Neural progenitor cell (in vitro differentiated cells): ENCODE results near the gene CHRNG. TPM values are rescaled to one million over a fixed set of nuclear protein-coding genes. Genes with fewer than 3 reads are reported as not detected.

Experiments
- DNase-seq: peaks from one replicate; pipeline ENCODE4 v3.0.0-alpha.2; 2016; ENCODE audit warnings: low spot score
- H2AFZ ChIP-seq: fragments of 200-600 bp; sonication (generic); replicated peaks from 2 replicates; pipeline ENCODE4 v1.6.1; 2016; ENCODE audit warnings: antibody characterized with exemption
- H3F3A ChIP-seq: fragments of 200-600 bp; sonication (generic); 2 replicates; pipeline ENCODE4 v1.6.1; 2016; ENCODE audit warnings: antibody characterized with exemption, low read depth
- H3K27ac ChIP-seq: fragments of 200-600 bp; sonication (generic); 2 replicates; pipeline ENCODE4 v1.5.1; 2016; ENCODE audit warnings: mild to moderate bottlenecking
- H3K27me3 ChIP-seq: fragments of 200-600 bp; sonication (generic); 2 replicates; pipeline ENCODE4 v1.6.1; 2016; ENCODE audit warnings: mild to moderate bottlenecking, moderate library complexity
- H3K36me3 ChIP-seq: fragments of 200-600 bp; sonication (generic); 2 replicates; pipeline ENCODE4 v1.5.1; 2016
- H3K4me1 ChIP-seq: fragments of 200-600 bp; sonication (generic); 2 replicates; pipeline ENCODE4 v1.6.1; 2016; ENCODE audit warnings: mixed run types
- H3K4me2 ChIP-seq: fragments of 200-600 bp; sonication (generic); 2 replicates; pipeline ENCODE4 v1.6.1; 2016
- H3K4me3 ChIP-seq: fragments of 200-600 bp; sonication (generic); 2 replicates; pipeline ENCODE4 v1.5.1; 2016
- H3K79me2 ChIP-seq: fragments of 200-600 bp; sonication (generic); 2 replicates; pipeline ENCODE4 v1.6.1; 2016; ENCODE audit warnings: low read depth
- H3K9ac ChIP-seq: fragments of 200-600 bp; sonication (generic); 2 replicates; pipeline ENCODE4 v1.6.1; 2016
- H3K9me3 ChIP-seq: fragments of 200-600 bp; sonication (generic); 2 replicates; pipeline ENCODE4 v1.5.1; 2016; ENCODE audit warnings: low read depth
- H4K20me1 ChIP-seq: fragments of 200-600 bp; sonication (generic); 2 replicates; pipeline ENCODE4 v1.6.1; 2016; ENCODE audit warnings: low read depth
- H3K27ac Mint-ChIP-seq: 3 replicates; pipeline ENCODE4 v1.8.0; 2021; ENCODE audit warnings: mixed read lengths
- H3K27me3 Mint-ChIP-seq: 2 replicates; pipeline ENCODE4 v1.8.0; 2022; ENCODE audit warnings: low read depth, mild to moderate bottlenecking, inconsistent platforms, moderate library complexity, mixed read lengths; ENCODE audit not compliant: insufficient read depth
- H3K36me3 Mint-ChIP-seq: 3 replicates; pipeline ENCODE4 v1.8.0; 2021; ENCODE audit warnings: mixed read lengths
- H3K4me1 Mint-ChIP-seq: 3 replicates; pipeline ENCODE4 v1.8.0; 2021; ENCODE audit warnings: mixed read lengths
- H3K4me3 Mint-ChIP-seq: 3 replicates; pipeline ENCODE4 v1.8.0; 2021; ENCODE audit warnings: mild to moderate bottlenecking, moderate library complexity, mixed read lengths
- H3K9me3 Mint-ChIP-seq: 3 replicates; pipeline ENCODE4 v1.8.0; 2020; ENCODE audit warnings: mixed read lengths
- EZH2 ChIP-seq: fragments of 200-600 bp; sonication (generic); IDR thresholded peaks from 2 replicates; pipeline ENCODE4 v1.6.1; 2017; ENCODE audit warnings: antibody characterized with exemption, mild to moderate bottlenecking, moderate library complexity
- EZH2phosphoT487 ChIP-seq: fragments of 200-600 bp; sonication (generic); IDR thresholded peaks from 2 replicates; pipeline ENCODE4 v1.6.1; 2017; ENCODE audit warnings: antibody characterized with exemption
- total RNA-seq: library from RNA; depleted of rRNA; stranded (reverse); fragments of >200 nt; gene quantifications from 2 replicates; pipeline ENCODE4 v1.2.3, GENCODE V29; 2015; ENCODE audit warnings: low replicate concordance
- TF ChIP-seq, protein P1 (sequence below): fragments of 200-600 bp; sonication (generic); IDR thresholded peaks from 2 replicates; pipeline ENCODE4 v1.5.1; 2017; ENCODE audit warnings: antibody characterized with exemption, mild to moderate bottlenecking

The CHRNG gene
- total RNA-seq, 1 donor from 2014 or later, result not detected

DNA sequence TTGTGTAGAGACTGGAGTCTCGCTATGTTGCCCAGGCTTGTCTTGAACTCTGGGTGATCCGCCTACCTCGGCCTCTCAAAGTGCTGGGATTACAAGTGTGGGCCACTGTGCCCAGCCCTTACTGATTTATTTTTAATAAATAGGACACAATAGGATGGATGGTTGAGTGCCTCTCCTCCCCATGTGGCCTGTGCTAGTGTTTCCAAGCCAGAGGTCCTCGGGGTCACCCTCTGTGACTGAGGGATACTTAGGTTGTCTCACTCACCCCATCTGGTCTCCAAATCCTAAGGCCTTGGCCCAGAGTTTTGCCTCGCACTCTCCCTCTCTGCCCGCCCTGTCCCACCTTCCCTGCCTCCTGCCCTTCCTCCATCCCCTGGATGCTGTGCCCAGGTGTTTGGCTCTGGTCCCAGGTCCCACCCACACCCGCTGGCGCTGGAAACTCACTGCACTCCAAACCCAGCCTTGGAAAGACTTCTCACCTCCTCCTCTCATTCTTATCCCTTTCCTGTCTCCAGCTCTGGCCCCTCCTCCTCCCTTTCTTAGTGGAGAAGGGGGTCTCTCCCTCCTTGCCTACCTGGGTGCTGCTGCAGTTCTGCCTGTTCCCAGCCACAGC lies 47.1 kb upstream of the CHRNG start:
- H3K9ac ChIP-seq, result no peak overlapping the region
- H3K4me3 ChIP-seq, result no peak overlapping the region
- no peak for DNase-seq
- Mint-ChIP-seq H3K4me3 (no peak overlapping the region), H3K36me3 (no peaks in the 10 kb centered on the region), H3K27ac (no peak overlapping the region), H3K4me1 (peaks cover 15% of the 10 kb centered on the region), H3K9me3 (no peaks in the 10 kb centered on the region), H3K27me3 (peaks cover 33% of the 10 kb centered on the region)
- no peaks in the 10 kb centered on the region for H3K9me3 ChIP-seq
- no peaks in the 10 kb centered on the region for H3K79me2 ChIP-seq
- no peak overlapping the region for H2AFZ ChIP-seq
- H3K4me2 ChIP-seq, result no peak overlapping the region
- peaks cover 35% of the 10 kb centered on the region for H3K4me1 ChIP-seq
- peaks cover 20% of the 10 kb centered on the region for H4K20me1 ChIP-seq
- no peak overlapping the region for H3K27ac ChIP-seq
- TF ChIP-seq, protein P1, sequence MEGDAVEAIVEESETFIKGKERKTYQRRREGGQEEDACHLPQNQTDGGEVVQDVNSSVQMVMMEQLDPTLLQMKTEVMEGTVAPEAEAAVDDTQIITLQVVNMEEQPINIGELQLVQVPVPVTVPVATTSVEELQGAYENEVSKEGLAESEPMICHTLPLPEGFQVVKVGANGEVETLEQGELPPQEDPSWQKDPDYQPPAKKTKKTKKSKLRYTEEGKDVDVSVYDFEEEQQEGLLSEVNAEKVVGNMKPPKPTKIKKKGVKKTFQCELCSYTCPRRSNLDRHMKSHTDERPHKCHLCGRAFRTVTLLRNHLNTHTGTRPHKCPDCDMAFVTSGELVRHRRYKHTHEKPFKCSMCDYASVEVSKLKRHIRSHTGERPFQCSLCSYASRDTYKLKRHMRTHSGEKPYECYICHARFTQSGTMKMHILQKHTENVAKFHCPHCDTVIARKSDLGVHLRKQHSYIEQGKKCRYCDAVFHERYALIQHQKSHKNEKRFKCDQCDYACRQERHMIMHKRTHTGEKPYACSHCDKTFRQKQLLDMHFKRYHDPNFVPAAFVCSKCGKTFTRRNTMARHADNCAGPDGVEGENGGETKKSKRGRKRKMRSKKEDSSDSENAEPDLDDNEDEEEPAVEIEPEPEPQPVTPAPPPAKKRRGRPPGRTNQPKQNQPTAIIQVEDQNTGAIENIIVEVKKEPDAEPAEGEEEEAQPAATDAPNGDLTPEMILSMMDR, result no peak
- TF ChIP-seq EZH2 (no peak), EZH2phosphoT487 (no peak)
- peaks cover 32% of the 10 kb centered on the region for H3K27me3 ChIP-seq
- peaks cover 15% of the 10 kb centered on the region for H3F3A ChIP-seq
- no peaks in the 10 kb centered on the region for H3K36me3 ChIP-seq

DNA sequence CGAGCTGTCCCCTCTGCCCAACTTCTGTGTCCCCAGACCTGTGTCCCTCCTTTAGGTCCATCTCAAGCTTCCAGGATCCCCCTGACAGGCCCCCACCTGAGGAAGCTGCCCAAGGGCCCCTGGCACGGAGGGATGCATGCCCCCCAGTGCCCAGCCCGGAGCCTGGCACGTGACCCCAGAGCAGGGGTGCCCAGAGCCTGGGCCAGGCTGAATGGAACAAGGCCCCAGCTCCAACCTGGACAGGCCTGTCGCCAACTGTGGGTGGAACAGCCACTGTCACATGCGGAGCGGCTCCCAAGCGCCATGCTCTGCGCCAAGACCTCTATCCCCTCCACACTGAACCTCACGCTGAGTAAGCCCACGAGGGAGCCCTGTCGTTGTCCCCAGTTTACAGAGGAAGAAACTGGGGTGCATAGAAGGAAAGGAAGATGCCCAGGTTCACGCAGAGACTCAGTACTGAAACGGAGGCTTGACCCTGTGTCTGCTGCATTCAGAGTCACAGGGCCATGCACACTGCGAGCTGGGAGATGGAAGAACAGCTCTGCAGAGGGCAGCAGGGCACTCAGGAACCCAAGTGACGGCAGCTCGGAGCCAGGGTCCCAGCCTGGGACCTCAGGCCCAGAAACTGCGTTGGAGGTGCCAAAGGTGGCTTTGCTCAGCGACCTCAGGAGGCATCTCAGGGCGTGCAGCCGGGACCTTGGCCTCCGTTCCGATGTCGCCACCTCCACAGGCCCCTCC lies 46.4 kb upstream of the CHRNG start:
- no peak for TF ChIP-seq EZH2phosphoT487
- no peak for TF ChIP-seq EZH2
- TF ChIP-seq, protein P1, result no peak
- no peak overlapping the region for H3K4me2 ChIP-seq
- Mint-ChIP-seq H3K27me3 (peaks cover 35% of the 10 kb centered on the region), H3K4me1 (peaks cover 16% of the 10 kb centered on the region), H3K9me3 (no peaks in the 10 kb centered on the region), H3K36me3 (no peaks in the 10 kb centered on the region), H3K4me3 (no peak overlapping the region), H3K27ac (no peak overlapping the region)
- H3K36me3 ChIP-seq, result no peaks in the 10 kb centered on the region
- H3K27ac ChIP-seq, result no peak overlapping the region
- no peaks in the 10 kb centered on the region for H3K9me3 ChIP-seq
- peaks cover 10% of the 10 kb centered on the region for H3F3A ChIP-seq
- DNase-seq, result no peak
- H3K9ac ChIP-seq, result no peak overlapping the region
- no peak overlapping the region for H2AFZ ChIP-seq
- H3K4me1 ChIP-seq, result peaks cover 36% of the 10 kb centered on the region
- H4K20me1 ChIP-seq, result peaks cover 17% of the 10 kb centered on the region
- H3K79me2 ChIP-seq, result no peaks in the 10 kb centered on the region
- H3K4me3 ChIP-seq, result no peak overlapping the region
- peaks cover 24% of the 10 kb centered on the region for H3K27me3 ChIP-seq

DNA sequence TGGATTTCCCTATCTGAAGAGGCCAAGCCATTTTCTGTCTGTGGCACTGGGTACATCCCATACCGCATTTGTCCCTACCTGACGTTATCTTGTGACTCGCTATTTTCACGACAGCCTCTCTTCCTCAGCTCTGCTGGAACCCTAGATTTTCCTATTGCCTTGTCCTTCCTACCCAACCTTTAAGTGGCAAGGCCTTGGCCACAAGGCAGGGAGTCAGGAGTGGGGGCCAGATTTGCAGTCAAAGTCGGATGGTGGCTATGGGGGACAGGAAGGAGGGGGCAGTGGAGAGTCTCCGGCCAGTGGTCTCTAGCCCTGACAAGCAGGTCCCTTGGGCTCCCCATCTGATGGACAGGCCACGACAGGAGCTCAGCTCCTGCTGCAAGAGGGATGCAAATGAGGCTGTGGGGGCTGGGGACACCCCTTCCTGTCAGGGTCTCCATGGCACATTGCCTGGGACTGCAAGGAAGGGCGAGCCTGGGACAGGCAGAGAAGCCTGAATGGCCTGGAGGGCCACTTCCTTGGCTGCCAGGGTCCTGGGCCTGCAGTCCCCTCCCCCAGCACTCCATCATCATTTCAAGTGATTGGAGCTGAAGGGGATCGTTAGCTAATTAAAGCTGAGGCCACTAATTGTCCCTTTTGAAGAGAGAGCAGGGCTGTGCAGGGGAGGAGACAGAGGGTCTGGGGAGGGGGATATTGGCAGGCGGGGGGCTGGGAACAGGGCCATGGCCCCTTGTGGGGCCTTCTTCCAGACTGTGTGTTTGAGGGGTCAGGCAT lies 45.6 kb upstream of the CHRNG start:
- no peak overlapping the region for H3K27ac Mint-ChIP-seq
- H3F3A ChIP-seq, result peaks cover 3% of the 10 kb centered on the region
- no peak overlapping the region for H3K4me3 Mint-ChIP-seq
- peaks cover 16% of the 10 kb centered on the region for H3K27me3 ChIP-seq
- no peak overlapping the region for H3K4me3 ChIP-seq
- H3K36me3 ChIP-seq, result no peaks in the 10 kb centered on the region
- H3K4me2 ChIP-seq, result peak overlapping the region; percentile 16
- TF ChIP-seq, protein P1, result no peak
- no peak for TF ChIP-seq EZH2phosphoT487
- no peak for TF ChIP-seq EZH2
- DNase-seq, result no peak
- peaks cover 33% of the 10 kb centered on the region for H3K27me3 Mint-ChIP-seq
- H3K27ac ChIP-seq, result no peak overlapping the region
- H3K36me3 Mint-ChIP-seq, result no peaks in the 10 kb centered on the region
- H3K9ac ChIP-seq, result no peak overlapping the region
- peaks cover 3% of the 10 kb centered on the region for H3K9me3 Mint-ChIP-seq
- H3K4me1 ChIP-seq, result peaks cover 30% of the 10 kb centered on the region
- H3K4me1 Mint-ChIP-seq, result peaks cover 14% of the 10 kb centered on the region
- H3K9me3 ChIP-seq, result no peaks in the 10 kb centered on the region
- peaks cover 10% of the 10 kb centered on the region for H4K20me1 ChIP-seq
- H3K79me2 ChIP-seq, result no peaks in the 10 kb centered on the region
- H2AFZ ChIP-seq, result no peak overlapping the region
